Sigmoid colon (tissue), 7 donors: ENCODE data around the gene DIAPH2. TPM values are rescaled to one million over a fixed set of nuclear protein-coding genes. Genes with fewer than 3 reads are reported as not detected.

Experiments used
- DNase-seq: peaks from one replicate; pipeline ENCODE4 v3.0.0-alpha.2; 2019
- H3K27ac ChIP-seq, 4 donors: fragments of 200-600 bp; sonication (generic); one replicate each; pipeline ENCODE4 v1.5.1; 2016 to 2019; ENCODE audit warnings: mild to moderate bottlenecking in 1 of 4
- H3K27me3 ChIP-seq, 3 donors: fragments of 200-600 bp; sonication (generic); one replicate each; pipeline ENCODE4 v1.5.1; 2019; ENCODE audit warnings: mild to moderate bottlenecking in 1 of 3
- H3K36me3 ChIP-seq, 4 donors: fragments of 200-600 bp; sonication (generic); one replicate each; pipeline ENCODE4 v1.5.1; 2016 to 2019
- H3K4me1 ChIP-seq, 4 donors: fragments of 200-600 bp; sonication (generic); one replicate each; pipeline ENCODE4 v1.5.1; 2017 to 2019
- H3K4me3 ChIP-seq, 4 donors: fragments of 200-600 bp; sonication (generic); one replicate each; pipeline ENCODE4 v1.5.1; 2017 to 2019; ENCODE audit warnings: mild to moderate bottlenecking in 2 of 4, moderate library complexity in 1 of 4
- H3K9me3 ChIP-seq, 4 donors: fragments of 200-600 bp in 3 of 4; sonication (generic) in 3 of 4; one replicate each; pipeline versions ENCODE4 v1.5.1 to v1.6.1; 2013 to 2019
- EP300 ChIP-seq, 4 donors: sonication (generic); formaldehyde crosslinking; IDR thresholded peaks; one replicate each; pipeline ENCODE4 v1.6.1; 2017; ENCODE audit warnings: antibody characterized with exemption in 4 of 4
- POLR2A ChIP-seq, 2 donors: fragments of 450-650 bp; IDR thresholded peaks; one replicate each; pipeline ENCODE4 v1.6.1; 2016; ENCODE audit warnings: antibody characterized with exemption in 2 of 2, mild to moderate bottlenecking in 2 of 2, moderate library complexity in 2 of 2
- POLR2AphosphoS5 ChIP-seq, 4 donors: sonication (generic); formaldehyde crosslinking; IDR thresholded peaks; one replicate each; pipeline ENCODE4 v1.6.1; 2017; ENCODE audit warnings: antibody characterized with exemption in 4 of 4
- WGBS, 2 donors: extraction: QIAGEN DNeasy Blood & Tissue Kit; methylation state at CpG; one replicate each; pipeline ENCODE4 v1.1.7; 2013; 5-methylcytosine and 5-hydroxymethylcytosine counted together
- intact Hi-C: fragments of 100-400 bp; cut with DNase I; formaldehyde crosslinking; loops from one replicate; pipeline ENCODE4 v1.15.1; 2023
- polyA plus RNA-seq, 3 donors: library from polyadenylated mRNA; stranded (reverse); fragments of 200-250 nt; gene quantifications; one replicate each; pipeline ENCODE4 v1.2.3, GENCODE V29; 2013
- total RNA-seq, 4 donors: library from RNA; depleted of rRNA; stranded (reverse); fragments of >200 nt; gene quantifications; one replicate each; pipeline ENCODE4 v1.1.0, GENCODE V29; 2016
- TF ChIP-seq, protein P1 (sequence below), 4 experiments: fragments of 450-650 bp in 3 of 4; fragments of 200-600 bp in 1 of 4; IDR thresholded peaks; one replicate each; pipeline ENCODE4 v1.5.1; 2016 to 2019; ENCODE audit warnings: antibody characterized with exemption in 4 of 4, mild to moderate bottlenecking in 3 of 4, moderate library complexity in 2 of 4
- donor health status: healthy with polysubstance abuse.
- donor health status: Bipolar disorder and iron deficiency.
- donor health status: healthy.

The DIAPH2 gene
- total and polyA plus RNA-seq, 7 donors = 6.6 to 31.3 (median 21.7) TPM

DNA sequence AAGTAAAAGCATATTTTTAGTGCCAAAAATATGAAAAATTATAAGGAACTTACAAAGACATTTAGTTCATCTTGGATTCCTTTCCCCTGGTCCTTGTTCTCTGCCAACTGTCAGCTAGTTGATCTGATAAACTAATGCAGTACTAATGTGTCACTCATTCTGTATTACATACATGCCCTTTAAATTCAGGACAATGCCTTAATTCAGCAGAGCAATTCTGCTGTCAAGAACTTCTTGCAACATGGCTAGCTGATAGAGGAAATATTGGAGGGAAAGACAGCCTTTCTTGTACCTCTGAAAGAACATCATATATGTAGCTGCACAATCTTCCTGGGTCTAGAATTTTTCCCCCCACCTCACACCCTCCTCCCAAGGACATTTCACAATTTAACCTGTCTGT is 679.2 kb downstream of the DIAPH2 start:
- Histone ChIP-seq H3K9me3 (no peaks in the 10 kb centered on the region), H3K4me1 (no peaks in the 10 kb centered on the region), H3K27me3 (no peaks in the 10 kb centered on the region), H3K36me3 (no peaks in the 10 kb centered on the region), H3K27ac (no peak overlapping the region), H3K4me3 (no peak overlapping the region)
- DNase-seq = no peak
- intact Hi-C loops = no loop called here
- TF ChIP-seq EP300 (IDR thresholded peaks at IDR 0.05) = no peak
- no peak for TF ChIP-seq POLR2AphosphoS5 (IDR thresholded peaks at IDR 0.05)
- no peak for TF ChIP-seq POLR2A (IDR thresholded peaks at IDR 0.05)
- TF ChIP-seq, protein P1, sequence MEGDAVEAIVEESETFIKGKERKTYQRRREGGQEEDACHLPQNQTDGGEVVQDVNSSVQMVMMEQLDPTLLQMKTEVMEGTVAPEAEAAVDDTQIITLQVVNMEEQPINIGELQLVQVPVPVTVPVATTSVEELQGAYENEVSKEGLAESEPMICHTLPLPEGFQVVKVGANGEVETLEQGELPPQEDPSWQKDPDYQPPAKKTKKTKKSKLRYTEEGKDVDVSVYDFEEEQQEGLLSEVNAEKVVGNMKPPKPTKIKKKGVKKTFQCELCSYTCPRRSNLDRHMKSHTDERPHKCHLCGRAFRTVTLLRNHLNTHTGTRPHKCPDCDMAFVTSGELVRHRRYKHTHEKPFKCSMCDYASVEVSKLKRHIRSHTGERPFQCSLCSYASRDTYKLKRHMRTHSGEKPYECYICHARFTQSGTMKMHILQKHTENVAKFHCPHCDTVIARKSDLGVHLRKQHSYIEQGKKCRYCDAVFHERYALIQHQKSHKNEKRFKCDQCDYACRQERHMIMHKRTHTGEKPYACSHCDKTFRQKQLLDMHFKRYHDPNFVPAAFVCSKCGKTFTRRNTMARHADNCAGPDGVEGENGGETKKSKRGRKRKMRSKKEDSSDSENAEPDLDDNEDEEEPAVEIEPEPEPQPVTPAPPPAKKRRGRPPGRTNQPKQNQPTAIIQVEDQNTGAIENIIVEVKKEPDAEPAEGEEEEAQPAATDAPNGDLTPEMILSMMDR (IDR thresholded peaks at IDR 0.05) = no peak

DNA sequence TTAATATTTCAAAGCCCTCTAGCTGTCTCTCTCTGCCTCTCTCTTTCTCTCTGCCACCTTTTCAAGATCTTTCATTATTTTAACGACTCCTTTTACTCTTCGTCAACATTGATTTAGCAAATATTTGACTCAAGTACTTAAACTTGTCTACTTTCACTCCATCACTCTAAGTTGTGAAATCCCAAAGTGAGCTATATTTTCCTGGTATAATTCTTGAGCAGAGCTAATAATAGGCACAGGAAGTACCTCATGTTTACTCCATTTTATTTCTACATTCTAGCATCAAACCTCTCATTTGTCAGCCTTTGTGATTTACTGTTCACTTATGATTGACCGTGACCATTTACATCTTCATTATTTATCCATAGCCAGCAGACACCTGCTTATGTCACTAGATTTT is 681.6 kb downstream of the DIAPH2 start:
- intact Hi-C loops = no loop called here
- Histone ChIP-seq H3K27me3 (no peaks in the 10 kb centered on the region), H3K9me3 (no peaks in the 10 kb centered on the region), H3K4me3 (no peak overlapping the region), H3K27ac (no peak overlapping the region), H3K36me3 (no peaks in the 10 kb centered on the region), H3K4me1 (no peaks in the 10 kb centered on the region)
- 85 to 86% methylated on average over 3 of the region's 3 CpGs for WGBS, 2 donors
- DNase-seq = no peak
- no peak for TF ChIP-seq EP300 (IDR thresholded peaks at IDR 0.05)
- no peak for TF ChIP-seq POLR2AphosphoS5 (IDR thresholded peaks at IDR 0.05)
- TF ChIP-seq, protein P1 (IDR thresholded peaks at IDR 0.05) = no peak
- TF ChIP-seq POLR2A (IDR thresholded peaks at IDR 0.05) = no peak

GRCh38 chrX:97367125-97367524 is 682.5 kb downstream of the DIAPH2 start:
- DNase-seq = no peak
- H3K27me3 ChIP-seq = no peaks in the 10 kb centered on the region
- TF ChIP-seq, protein P1 (IDR thresholded peaks at IDR 0.05) = no peak
- TF ChIP-seq POLR2A (IDR thresholded peaks at IDR 0.05) = no peak
- TF ChIP-seq EP300 (IDR thresholded peaks at IDR 0.05) = no peak
- TF ChIP-seq POLR2AphosphoS5 (IDR thresholded peaks at IDR 0.05) = no peak
- 91 to 94% methylated on average over 2 of the region's 2 CpGs for WGBS, 2 donors
- H3K9me3 ChIP-seq = no peaks in the 10 kb centered on the region
- H3K27ac ChIP-seq = no peak overlapping the region
- no peaks in the 10 kb centered on the region for H3K36me3 ChIP-seq
- intact Hi-C loops = no loop called here
- no peak overlapping the region for H3K4me3 ChIP-seq
- H3K4me1 ChIP-seq = no peaks in the 10 kb centered on the region

GRCh38 chrX:97369947-97370346 is 685.3 kb downstream of the DIAPH2 start:
- WGBS, 2 donors = 80 to 92% methylated on average over 1 of the region's 1 CpG
- H3K9me3 ChIP-seq = no peaks in the 10 kb centered on the region
- TF ChIP-seq EP300 (IDR thresholded peaks at IDR 0.05) = no peak
- no peaks in the 10 kb centered on the region for H3K4me1 ChIP-seq
- DNase-seq = no peak
- intact Hi-C loops = no loop called here
- H3K36me3 ChIP-seq = no peaks in the 10 kb centered on the region
- H3K27ac ChIP-seq = no peak overlapping the region
- no peak overlapping the region for H3K4me3 ChIP-seq
- H3K27me3 ChIP-seq = no peaks in the 10 kb centered on the region

DNA sequence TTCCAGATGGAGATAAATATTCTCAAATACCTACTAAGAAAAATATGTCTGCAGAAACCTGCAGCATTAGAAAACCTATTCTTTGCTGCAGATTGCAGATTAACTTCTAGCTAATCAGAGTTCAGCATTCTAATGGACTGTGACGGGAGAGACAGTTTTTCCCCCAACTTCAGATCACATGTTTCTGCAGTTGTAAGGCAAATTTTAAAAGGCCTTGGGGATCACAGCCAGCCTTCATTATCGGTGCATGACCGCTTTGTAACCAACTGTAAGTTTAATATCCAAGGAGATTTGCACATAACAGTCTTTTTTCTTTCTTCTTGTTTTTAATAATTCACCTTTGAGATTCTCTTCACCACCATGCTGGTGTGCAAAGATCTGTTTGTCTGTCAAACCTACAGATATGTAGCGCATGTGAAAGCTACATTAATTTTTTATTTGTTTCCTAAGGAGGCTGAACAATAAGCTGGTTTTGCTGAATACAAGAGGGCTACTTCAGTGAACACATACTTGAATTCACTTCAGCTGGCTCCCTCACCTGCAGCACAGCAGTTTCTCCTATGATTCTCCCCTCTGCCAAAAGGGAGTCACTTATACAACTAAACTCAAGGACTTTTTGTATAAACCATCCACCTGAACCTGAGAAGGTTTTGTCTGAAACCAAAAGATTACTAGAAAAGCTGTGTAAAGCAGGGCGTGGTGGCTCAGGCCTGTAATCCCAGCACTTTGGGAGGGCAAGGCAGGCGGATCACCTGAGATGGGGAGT is 687.5 kb downstream of the DIAPH2 start:
- H3K27me3 ChIP-seq = no peaks in the 10 kb centered on the region
- intact Hi-C loops = no loop called here
- no peaks in the 10 kb centered on the region for H3K4me1 ChIP-seq
- no peak for DNase-seq
- no peaks in the 10 kb centered on the region for H3K36me3 ChIP-seq
- H3K4me3 ChIP-seq = no peak overlapping the region
- no peak for TF ChIP-seq POLR2AphosphoS5 (IDR thresholded peaks at IDR 0.05)
- no peak for TF ChIP-seq POLR2A (IDR thresholded peaks at IDR 0.05)
- TF ChIP-seq, protein P1 (IDR thresholded peaks at IDR 0.05) = no peak
- no peak for TF ChIP-seq EP300 (IDR thresholded peaks at IDR 0.05)
- 97 to 99% methylated on average over 6 of the region's 6 CpGs for WGBS, 2 donors
- H3K9me3 ChIP-seq = no peaks in the 10 kb centered on the region
- H3K27ac ChIP-seq = no peak overlapping the region
